LNCaP clone FGC (cell line): ENCODE data around the gene RAX.
A peak's percentile ranks its signal among the peaks of the same experiment; 100 is the strongest.
"Not testable (repeated sequence)": the region's sequence is repeated elsewhere in the genome, so short reads cannot be mapped to it uniquely, and the experiment has no call there.

Source experiments
- DNase-seq: peaks from one replicate; pipeline ENCODE4 v3.0.0-alpha.2; 2011; ENCODE audit warnings: low read depth
- H3K4me3 ChIP-seq: 2 replicates; pipeline ENCODE4 v1.5.1; 2011; ENCODE audit warnings: mild to moderate bottlenecking, low read depth, low read length, control low read depth
- TF ChIP-seq, protein P1 (sequence below): IDR thresholded peaks from 2 replicates; pipeline ENCODE4 v1.5.1; 2012; ENCODE audit warnings: mild to moderate bottlenecking; ENCODE audit not compliant: control insufficient read depth, insufficient read depth; ENCODE audit errors: extremely low read depth

Gene RAX

DNA sequence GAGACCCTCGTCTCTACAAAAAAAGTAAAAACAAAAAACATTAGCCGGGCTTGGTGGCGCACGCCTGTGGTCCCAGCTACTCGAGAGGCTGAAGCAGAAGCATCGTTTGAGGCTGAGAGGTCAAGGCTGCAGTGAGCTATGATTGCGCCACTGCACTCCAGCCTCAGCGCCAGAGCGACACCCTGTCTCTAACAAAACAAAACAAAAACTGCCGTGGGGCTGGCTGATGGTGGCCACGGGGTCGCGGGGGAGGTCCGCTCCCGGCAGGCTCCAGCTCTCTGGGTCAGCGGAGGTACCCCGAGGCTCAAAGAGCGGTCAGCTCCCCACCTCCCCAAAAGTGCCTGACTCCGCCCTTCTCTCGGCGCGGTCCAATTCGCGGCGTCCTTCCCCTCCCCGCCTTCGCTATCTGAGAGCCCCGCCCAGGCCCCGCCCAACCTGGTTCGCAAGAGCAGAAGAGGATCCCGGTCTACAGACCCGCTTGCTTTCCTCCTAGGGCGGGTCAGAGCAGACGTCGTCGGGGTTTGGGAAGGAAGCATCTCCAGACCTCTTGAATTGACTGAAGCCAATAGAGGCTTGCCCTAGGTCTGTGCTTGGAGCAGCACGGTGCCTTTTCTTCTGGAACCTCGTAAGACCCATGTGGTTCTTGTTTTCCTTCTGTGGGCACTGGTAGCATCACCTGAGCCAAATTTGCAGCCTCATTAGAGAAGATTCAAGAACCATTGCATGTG is 7.8 kb downstream of the RAX start:
- H3K4me3 ChIP-seq = no peak overlapping the region
- TF ChIP-seq, protein P1, sequence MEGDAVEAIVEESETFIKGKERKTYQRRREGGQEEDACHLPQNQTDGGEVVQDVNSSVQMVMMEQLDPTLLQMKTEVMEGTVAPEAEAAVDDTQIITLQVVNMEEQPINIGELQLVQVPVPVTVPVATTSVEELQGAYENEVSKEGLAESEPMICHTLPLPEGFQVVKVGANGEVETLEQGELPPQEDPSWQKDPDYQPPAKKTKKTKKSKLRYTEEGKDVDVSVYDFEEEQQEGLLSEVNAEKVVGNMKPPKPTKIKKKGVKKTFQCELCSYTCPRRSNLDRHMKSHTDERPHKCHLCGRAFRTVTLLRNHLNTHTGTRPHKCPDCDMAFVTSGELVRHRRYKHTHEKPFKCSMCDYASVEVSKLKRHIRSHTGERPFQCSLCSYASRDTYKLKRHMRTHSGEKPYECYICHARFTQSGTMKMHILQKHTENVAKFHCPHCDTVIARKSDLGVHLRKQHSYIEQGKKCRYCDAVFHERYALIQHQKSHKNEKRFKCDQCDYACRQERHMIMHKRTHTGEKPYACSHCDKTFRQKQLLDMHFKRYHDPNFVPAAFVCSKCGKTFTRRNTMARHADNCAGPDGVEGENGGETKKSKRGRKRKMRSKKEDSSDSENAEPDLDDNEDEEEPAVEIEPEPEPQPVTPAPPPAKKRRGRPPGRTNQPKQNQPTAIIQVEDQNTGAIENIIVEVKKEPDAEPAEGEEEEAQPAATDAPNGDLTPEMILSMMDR = no peak
- no peak for DNase-seq

DNA sequence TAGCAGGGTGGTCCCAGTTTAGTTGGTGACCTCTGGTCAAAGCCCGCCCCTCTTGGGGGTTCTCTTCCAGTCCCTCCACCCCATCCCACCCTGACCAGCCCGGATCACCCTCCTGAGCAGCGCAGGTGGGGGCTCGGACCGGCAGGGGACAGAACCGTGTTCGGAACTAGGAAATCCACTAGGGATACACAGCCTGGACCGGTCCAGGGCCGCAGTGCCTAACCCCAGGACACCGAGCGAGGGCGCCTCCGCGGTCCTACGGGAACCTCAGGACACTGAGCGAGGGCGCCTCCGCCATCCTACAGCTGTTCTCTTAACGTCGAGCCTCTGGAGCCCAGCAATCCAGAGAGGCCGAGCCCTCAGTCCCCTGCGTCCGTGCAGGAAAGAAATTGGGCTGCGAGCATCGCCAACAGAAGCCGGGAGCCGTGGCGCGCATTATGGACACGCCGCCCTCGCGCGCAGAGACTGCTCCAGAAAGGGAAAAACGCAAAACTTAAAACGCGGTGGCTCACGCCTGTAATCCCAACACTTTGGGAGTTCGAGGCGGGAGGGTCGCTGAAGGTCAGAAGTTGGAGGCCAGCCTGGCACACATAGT is 8.5 kb downstream of the RAX start:
- H3K4me3 ChIP-seq = no peak overlapping the region
- TF ChIP-seq, protein P1 = no peak
- DNase-seq = no peak

DNA sequence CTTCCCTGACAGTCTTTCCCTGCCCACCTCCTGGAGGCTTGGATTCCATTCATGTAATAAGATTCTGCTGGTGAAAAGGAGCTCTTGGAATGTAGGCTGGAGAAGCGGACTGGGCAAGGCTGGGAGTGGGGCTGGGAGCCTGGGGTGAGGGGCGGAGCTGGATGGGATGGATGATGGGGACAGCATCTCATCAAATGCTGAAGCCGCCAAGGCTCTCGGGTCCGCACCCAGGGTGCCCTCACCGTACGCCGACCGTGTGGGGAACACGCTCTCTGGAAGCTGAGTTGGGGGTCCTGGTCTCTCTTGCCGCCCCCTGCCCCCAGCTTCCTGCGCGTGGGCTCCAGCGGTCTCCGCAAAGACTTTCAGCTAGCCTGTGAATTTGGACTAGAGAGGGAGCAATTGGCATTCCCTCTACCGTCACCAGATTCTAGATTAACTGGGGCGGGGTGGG is 9.1 kb downstream of the RAX start:
- TF ChIP-seq, protein P1 = no peak
- no peak for DNase-seq
- H3K4me3 ChIP-seq = no peak overlapping the region

DNA sequence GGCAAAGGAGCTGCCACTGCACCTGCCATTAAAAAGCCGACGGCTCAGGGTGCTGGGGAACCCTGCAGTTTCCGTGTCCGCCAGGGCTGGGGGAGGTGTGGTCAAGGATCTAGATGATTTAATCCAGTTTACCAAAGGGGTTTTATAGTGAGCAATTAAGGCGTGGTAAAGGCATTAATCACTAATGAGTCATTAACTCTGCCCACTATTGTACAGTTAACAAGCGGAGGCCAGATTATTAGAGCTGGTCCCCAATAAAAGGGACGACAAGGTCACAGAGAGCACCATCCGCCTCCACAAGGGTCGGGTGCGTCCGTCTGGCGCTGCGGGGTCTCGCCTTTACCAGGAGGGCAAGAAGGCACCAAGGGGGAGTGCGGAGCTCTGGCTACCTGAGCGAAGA is 9.6 kb downstream of the RAX start:
- no peak for DNase-seq
- H3K4me3 ChIP-seq = no peak overlapping the region
- TF ChIP-seq, protein P1 = no peak

DNA sequence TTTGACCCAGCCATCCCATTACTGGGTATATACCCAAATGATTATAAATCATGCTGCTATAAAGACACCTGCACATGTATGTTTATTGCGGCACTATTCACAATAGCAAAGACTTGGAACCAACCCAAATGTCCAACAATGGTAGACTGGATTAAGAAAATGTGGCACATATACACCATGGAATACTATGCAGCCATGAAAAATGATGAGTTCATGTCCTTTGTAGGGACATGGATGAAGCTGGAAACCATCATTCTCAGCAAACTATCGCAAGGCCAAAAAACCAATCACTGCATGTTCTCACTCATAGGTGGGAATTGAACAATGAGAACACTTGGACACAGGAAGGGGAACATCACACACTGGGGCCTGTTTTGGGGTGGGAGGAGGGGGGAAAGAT is 11.0 kb downstream of the RAX start:
- DNase-seq, H3K4me3 ChIP-seq: not testable (repeated sequence)

DNA sequence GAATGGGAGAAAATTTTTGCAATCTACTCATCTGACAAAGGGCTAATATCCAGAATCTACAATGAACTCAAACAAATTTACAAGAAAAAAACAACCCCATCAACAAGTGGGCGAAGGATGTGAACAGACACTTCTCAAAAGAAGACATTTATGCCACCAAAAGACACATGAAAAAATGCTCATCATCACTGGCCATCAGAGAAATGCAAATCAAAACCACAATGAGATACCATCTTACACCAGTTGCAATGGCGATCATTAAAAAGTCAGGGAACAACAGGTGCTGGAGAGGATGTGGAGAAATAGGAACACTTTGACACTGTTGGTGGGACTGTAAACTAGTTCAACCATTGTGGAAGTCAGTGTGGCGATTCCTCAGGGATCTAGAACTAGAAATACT is 11.4 kb downstream of the RAX start:
- not testable (repeated sequence) for DNase-seq

DNA sequence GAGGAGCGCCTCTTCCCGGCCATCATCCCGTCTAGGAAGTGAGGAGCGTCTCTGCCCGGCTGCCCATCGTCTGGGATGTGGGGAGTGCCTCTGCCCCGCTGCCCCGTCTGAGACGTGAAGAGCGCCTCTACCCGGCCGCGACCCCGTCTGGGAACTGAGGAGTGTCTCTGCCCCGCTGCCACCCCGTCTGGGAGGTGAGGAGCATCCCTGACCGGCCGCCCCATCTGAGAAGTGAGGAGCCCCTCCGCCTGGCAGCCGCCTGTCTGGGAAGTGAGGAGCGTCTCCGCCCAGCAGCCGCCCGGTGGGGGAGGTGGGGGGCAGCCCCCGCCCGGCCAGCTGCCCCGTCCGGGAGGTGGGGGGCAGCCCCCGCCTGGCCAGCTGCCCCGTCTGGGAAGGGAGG is 17.8 kb downstream of the RAX start:
- H3K4me3 ChIP-seq = not testable (repeated sequence)

More for the DNA sequence above, 11.4 kb downstream of the RAX start:
- H3K4me3 ChIP-seq = not testable (repeated sequence)

DNA sequence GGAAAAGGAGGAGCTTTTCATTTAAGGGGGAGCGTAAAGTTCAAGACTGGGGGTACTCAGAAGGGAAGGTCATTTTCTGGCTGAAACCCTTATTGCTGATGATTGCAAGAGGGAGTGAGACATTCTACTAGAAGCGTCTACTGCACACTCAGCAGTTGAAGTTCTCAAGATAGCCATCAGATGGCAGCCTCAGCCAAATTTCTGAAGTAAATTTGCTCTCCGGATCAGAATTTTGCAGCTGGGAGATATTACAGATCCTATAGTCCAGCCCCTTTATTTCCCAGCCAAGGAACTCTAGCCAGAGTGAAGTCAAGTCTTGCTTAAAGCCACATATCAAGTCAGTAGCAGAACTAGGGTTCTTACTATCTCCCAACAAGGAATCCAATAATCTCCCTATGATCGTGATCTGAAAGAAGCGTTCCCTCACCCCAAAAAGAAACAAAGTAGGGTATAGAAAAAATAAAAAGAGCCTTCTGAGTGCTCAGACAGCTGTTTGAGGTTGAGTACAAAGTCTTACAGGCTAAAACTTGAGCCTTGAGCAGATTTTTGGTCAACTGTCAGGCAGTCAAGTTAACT is 24.0 kb downstream of the RAX start:
- peak; percentile 73 for DNase-seq
- H3K4me3 ChIP-seq = no peak overlapping the region
- TF ChIP-seq, protein P1 = peak; percentile 78

More for the DNA sequence above, 17.8 kb downstream of the RAX start:
- not testable (repeated sequence) for DNase-seq
